ENCODE measurements around the gene GPR183.

DNA sequence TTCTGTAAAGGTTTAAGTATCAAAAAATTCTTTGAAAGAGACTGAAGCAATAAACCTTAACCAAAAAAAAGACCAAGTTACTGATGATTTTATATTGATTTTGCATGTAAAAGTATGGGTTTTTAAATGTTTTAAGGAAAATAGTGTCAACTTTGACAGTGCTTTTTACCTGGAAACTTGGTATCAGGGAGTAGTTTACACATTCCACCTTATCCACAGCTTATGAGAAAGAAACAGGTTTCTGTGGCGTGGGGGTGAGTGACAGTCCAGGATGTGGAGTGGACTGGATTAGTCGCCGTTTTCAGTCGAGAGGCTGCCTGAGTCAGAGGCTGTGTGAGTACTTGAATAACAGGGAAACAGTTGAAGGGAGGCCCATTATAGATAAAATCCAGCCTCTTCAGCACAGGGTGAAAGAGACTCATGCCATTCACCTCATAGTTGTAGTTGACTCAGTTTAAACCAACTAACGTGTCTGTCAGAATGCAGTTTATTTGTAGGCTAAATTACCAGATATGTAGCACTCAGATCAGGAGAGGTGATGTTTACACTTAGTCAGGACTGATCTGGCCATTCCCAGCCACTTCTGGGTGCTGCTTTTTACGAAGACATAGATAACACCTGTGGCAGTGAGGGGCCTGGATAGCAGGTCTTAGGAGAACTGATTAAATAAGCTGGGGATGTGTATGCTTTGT is 595 bp upstream of the GPR183 start:
- TF ChIP-seq EP300 (IDR thresholded peaks at IDR 0.05) (no peak), POLR2A (IDR thresholded peaks at IDR 0.05; ENCODE audit: low read depth) (no peak)
